RWPE1 (cell line): ENCODE data around the gene SH2D7.

Experiments used
- CTCF ChIA-PET: fragments of 350-600 bp; sonication (Branson Sonifier 250); formaldehyde crosslinking; extraction: SDS; loops from one replicate; lab custom pipeline; 2021; lab: Yijun Ruan, JAX
- POLR2A ChIA-PET: fragments of 400-600 bp; formaldehyde crosslinking; extraction: SDS; loops from one replicate; lab custom pipeline; 2020; ENCODE audit warnings: antibody characterized with exemption; ENCODE audit not compliant: low non-redundant PET; lab: Yijun Ruan, JAX
- DNase-seq: peaks from one replicate; pipeline ENCODE4 v3.0.0; 2012; ENCODE audit warnings: low spot score
- H3K27ac ChIP-seq: fragments of 450-650 bp; 2 replicates; pipeline ENCODE4 v1.5.1; 2017
- TF ChIP-seq, protein P1 (sequence below): fragments of 450-650 bp; conservative IDR thresholded peaks from 2 replicates; pipeline ENCODE4 v1.5.1; 2017; ENCODE audit warnings: low read depth, mild to moderate bottlenecking

SH2D7 gene

DNA sequence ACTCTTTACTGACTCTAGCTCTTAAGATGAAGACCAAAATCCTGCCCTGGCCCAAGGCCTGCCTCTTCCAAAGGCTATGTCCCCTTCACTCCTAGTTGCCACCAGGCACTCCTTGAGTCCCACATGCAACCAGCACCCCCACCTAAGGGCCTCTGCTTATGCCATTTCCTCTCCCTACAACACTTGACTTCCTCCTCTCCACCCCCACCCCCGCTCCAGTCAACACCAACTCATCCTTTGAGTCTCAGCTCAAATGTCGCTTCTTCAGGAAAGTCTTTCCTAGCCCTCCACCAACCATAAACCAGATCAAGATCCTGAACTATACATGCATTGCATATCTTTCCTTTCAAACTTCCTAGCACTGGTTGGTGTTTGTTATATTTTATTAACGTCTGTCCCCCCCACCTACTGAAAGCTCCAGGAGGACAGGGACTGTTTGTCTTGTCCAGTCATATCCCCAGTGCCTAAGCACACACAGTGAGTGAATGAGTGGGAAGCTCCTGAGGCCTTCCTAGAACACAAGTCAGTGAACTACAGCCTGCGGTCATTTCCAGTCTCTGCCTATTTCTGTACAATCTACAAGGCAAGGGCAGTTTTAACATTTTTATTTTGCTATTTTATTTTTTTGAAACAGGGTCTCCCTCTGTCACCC, 22.2 kb upstream of the SH2D7 start:
- ChIA-PET POLR2A (no interaction called here), CTCF (no interaction called here)
- TF ChIP-seq, protein P1, sequence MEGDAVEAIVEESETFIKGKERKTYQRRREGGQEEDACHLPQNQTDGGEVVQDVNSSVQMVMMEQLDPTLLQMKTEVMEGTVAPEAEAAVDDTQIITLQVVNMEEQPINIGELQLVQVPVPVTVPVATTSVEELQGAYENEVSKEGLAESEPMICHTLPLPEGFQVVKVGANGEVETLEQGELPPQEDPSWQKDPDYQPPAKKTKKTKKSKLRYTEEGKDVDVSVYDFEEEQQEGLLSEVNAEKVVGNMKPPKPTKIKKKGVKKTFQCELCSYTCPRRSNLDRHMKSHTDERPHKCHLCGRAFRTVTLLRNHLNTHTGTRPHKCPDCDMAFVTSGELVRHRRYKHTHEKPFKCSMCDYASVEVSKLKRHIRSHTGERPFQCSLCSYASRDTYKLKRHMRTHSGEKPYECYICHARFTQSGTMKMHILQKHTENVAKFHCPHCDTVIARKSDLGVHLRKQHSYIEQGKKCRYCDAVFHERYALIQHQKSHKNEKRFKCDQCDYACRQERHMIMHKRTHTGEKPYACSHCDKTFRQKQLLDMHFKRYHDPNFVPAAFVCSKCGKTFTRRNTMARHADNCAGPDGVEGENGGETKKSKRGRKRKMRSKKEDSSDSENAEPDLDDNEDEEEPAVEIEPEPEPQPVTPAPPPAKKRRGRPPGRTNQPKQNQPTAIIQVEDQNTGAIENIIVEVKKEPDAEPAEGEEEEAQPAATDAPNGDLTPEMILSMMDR, result no peak
- H3K27ac ChIP-seq, result no peak overlapping the region
- DNase-seq, result no peak

DNA sequence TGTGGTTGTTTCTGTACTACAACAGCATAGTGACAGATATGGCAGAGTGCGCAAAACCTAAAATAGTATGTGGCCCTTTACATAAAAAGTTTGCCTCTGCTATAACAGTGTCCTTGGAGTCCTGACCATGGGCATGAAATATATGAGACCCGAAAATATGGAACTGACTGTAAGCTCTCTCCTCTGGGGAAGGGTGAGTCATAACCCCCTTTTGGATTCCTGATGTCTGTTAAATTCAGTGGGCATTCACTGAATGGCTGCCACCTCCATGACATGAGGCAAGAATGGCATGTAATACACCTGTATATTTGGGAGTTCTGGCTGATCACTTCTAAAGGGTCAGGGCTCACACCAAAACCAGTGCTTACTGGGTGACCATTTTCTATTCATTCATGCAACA, 21.0 kb upstream of the SH2D7 start:
- H3K27ac ChIP-seq, result no peak overlapping the region
- ChIA-PET CTCF (interaction anchor here (0.9 to 1.0 kb wide), 2 partner anchors 12 to 37 kb away, joined by 3 read pairs; no protein-coding TSS in a partner anchor), POLR2A (no interaction called here)
- no peak for DNase-seq
- TF ChIP-seq, protein P1, result no peak

DNA sequence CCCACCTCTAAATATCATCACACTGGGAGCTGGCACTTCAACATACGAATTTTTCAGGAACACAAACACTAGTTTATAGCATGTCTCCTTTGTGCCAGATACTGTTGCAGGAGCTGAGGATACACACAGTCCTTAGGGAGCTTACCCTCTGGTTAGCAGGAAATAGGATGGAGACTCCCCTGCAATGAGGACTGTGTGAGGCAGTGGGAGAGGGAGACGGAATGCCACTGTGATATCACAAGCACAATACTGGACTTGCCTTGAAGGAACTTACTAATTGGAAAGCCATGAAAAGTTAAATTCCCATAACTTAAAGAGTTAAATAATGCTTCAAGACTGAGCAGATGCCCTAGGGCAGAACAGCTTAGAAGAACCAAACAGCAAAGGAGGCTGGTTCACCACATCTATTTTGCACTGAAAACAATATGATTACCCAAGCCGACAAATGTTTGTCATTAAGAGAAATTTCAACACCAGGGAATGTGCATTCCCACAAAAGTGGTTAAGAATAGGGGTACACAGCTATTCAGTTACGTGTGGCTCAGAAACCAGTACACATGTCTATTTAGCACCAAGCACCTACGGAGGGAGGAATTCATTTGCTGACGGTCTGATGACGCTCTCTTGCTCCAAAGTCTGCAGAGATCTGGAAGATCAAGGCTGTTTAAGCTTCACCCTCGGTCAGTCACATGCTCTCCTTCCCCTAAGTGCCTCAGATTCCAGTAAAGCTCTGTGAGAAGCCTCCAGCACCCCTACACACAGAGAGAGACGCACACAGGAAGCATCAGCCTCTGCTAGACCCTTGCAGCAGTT, 20.1 kb upstream of the SH2D7 start:
- ChIA-PET POLR2A (no interaction called here), CTCF (interaction anchor here (0.9 kb wide), 1 partner anchor 36 kb away, joined by 3 read pairs; no protein-coding TSS in a partner anchor)
- DNase-seq, result no peak

DNA sequence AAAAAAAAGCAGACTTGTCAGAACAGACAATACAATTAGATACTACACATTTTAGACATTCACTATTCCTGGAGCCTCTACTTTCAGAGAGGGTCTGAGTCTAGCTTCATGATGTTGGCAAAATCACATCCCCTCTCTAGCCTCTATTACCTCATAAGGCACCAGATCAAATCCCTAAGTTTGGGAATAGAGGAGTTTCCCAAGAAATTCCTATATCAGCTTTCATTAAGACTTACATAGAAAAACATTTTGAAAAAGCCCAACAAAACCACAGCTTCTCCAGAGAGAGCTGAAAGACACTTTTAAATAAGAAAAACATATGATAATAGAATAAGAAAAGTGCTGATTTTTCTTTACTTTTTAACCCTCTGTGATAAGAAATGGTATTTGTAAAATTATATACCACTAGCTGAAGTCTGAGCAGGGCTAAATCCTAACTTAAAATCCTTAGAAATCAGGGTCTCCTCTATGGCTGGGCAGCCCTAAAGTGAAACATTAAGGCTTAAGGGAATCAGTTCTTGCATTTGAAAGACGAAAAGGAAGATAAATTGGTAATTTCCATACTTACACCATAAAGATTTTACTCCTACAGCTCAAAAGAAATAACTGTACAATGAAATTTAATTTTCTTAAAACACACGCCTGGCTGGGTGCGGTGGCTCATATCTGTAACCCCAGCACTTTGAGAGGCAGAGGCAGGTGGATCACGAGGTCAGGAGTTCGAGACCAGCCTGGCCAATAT, 19.1 kb upstream of the SH2D7 start:
- no peak for DNase-seq
- ChIA-PET POLR2A (no interaction called here), CTCF (interaction anchor here (0.7 kb wide), 1 partner anchor 149 kb away, joined by 3 read pairs; no protein-coding TSS in a partner anchor)
- H3K27ac ChIP-seq, result no peak overlapping the region
- TF ChIP-seq, protein P1, result no peak

More for the DNA sequence above, 20.1 kb upstream of the SH2D7 start:
- no peak overlapping the region for H3K27ac ChIP-seq
- TF ChIP-seq, protein P1, result no peak

DNA sequence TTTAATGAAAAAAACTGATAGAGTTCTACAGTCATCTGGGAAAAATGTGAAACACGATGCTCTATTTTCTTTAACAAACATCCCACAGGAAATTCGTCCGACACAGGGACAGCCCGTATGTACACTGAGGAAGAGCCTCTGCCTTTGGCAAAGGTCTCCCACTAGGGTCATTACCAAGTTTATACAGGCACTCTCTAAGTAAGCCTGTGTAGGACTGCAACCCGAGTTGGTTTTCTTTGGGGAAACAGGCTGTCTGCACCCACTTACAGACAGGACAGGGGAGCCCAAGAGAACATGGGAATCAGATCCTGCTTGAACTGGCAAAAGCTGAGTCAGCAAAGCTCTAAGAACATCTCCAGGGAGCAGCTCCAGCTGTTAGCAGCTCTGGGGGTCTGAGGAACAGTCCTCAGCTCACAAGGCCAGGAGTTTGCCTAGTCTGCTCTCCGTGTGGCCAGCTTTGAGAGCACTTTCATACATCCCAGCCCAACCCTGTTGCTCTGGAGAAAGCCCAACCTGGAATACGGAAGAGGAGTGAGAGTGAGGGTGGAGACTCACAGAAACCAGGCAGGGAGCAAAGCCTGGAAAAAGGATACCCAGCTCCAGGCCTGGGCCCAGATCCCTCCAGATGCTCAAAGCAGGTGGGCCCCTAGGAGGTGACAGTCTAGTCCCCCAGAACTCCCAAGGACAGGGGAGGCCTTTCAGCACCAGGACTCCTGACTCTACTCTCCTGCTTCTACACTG, 16.7 kb upstream of the SH2D7 start:
- peak overlapping the region; percentile 84 for H3K27ac ChIP-seq
- ChIA-PET CTCF (interaction anchor here (0.7 to 0.9 kb wide), 2 partner anchors 18 to 107 kb away, joined by 3 to 4 read pairs; no protein-coding TSS in a partner anchor), POLR2A (no interaction called here)
- TF ChIP-seq, protein P1, result no peak
- DNase-seq, result peak; percentile 39
